Endothelial cell of umbilical vein (primary cell): Measurements from ENCODE around the gene RNPEP. TPM values are rescaled to one million over a fixed set of nuclear protein-coding genes. Genes with fewer than 3 reads are reported as not detected.

ENCODE experiments used
- BruUV-seq: library from RNA; stranded (reverse); fragments of 400-500 nt; replicated peaks from 2 replicates; lab custom pipeline; 2021; lab: Mats Ljungman, UMichigan
- CTCF ChIA-PET: fragments of 300-600, 350-600 bp; sonication (Branson Sonifier 250); formaldehyde crosslinking; loops from one replicate; lab custom pipeline; 2021; ENCODE audit warnings: antibody characterized with exemption, inconsistent platforms; lab: Charles Lee
- POLR2A ChIA-PET: fragments of 300-600, 350-600 bp; sonication (Branson Sonifier 250); formaldehyde crosslinking; loops from one replicate; lab custom pipeline; 2021; ENCODE audit warnings: antibody characterized with exemption, inconsistent platforms; lab: Charles Lee
- DNase-seq: peaks from one replicate; pipeline ENCODE4 v3.0.0-alpha.2; 2011; ENCODE audit warnings: low read depth, low spot score
- FAIRE-seq: peaks from 2 replicates; lab custom pipeline; 2011; peaks lifted over from hg19 to GRCh38; lab: Jason Lieb, UNC
- H2AFZ ChIP-seq: 2 replicates; pipeline ENCODE4 v1.6.0; 2012; ENCODE audit warnings: low read depth, low read length, control low read depth, inconsistent platforms
- H3K27ac ChIP-seq: 2 replicates; pipeline ENCODE4 v1.5.1; 2011; ENCODE audit warnings: low read depth, mild to moderate bottlenecking, control low read depth, low read length, moderate library complexity; ENCODE audit not compliant: insufficient read depth
- H3K27me3 ChIP-seq, 2 experiments: 2 replicates each; pipeline versions ENCODE4 v1.6.0 to v1.6.1; 2011; ENCODE audit warnings: low read length in 2 of 2, mixed read lengths in 1 of 2; ENCODE audit not compliant: control insufficient read depth in 2 of 2, insufficient read depth in 2 of 2
- H3K36me3 ChIP-seq, 2 experiments: 2 replicates in 1 of 2; 3 replicates in 1 of 2; pipeline ENCODE4 v1.5.1; 2011; ENCODE audit warnings: low read length in 2 of 2, mild to moderate bottlenecking in 1 of 2, moderate library complexity in 1 of 2; ENCODE audit not compliant: control insufficient read depth in 2 of 2, insufficient read depth in 2 of 2; ENCODE audit errors: extremely low read depth in 1 of 2
- H3K4me1 ChIP-seq: 3 replicates; pipeline ENCODE4 v1.5.1; 2011; ENCODE audit warnings: mild to moderate bottlenecking, low read length; ENCODE audit not compliant: control insufficient read depth, insufficient read depth; ENCODE audit errors: extremely low read depth
- H3K4me2 ChIP-seq: 2 replicates; pipeline ENCODE4 v1.6.1; 2011; ENCODE audit warnings: low read length, control low read depth, mixed read lengths; ENCODE audit not compliant: insufficient read depth
- H3K4me3 ChIP-seq, 3 experiments: fragments of 200-600 bp in 1 of 3; sonication (generic), shearing (Covaris generic) in 1 of 3; replicated peaks in 1 of 3; 2 replicates each; pipeline ENCODE4 v1.5.1; 2011 to 2016; ENCODE audit warnings: control low read depth in 3 of 3, low read length in 3 of 3, mild to moderate bottlenecking in 2 of 3, inconsistent platforms in 1 of 3, low read depth in 1 of 3, moderate library complexity in 1 of 3; ENCODE audit not compliant: insufficient read depth in 1 of 3
- H3K79me2 ChIP-seq: 2 replicates; pipeline ENCODE4 v1.6.0; 2012; ENCODE audit warnings: low read length, inconsistent platforms; ENCODE audit not compliant: control insufficient read depth, insufficient read depth
- H3K9ac ChIP-seq: replicated peaks from 2 replicates; pipeline ENCODE3; 2011; ENCODE audit warnings: low read length, control low read depth; ENCODE audit not compliant: insufficient read depth; ENCODE audit errors: extremely low read depth
- H3K9me1 ChIP-seq: replicated peaks from 3 replicates; pipeline ENCODE4 v1.6.0; 2011; ENCODE audit warnings: mild to moderate bottlenecking, low read length; ENCODE audit not compliant: control insufficient read depth, insufficient read depth; ENCODE audit errors: extremely low read depth
- H3K9me3 ChIP-seq: replicated peaks from 2 replicates; pipeline ENCODE4 v1.5.1; 2012; ENCODE audit warnings: low read length, inconsistent platforms; ENCODE audit not compliant: control insufficient read depth, insufficient read depth
- H4K20me1 ChIP-seq: replicated peaks from 2 replicates; pipeline ENCODE3; 2011; ENCODE audit warnings: mild to moderate bottlenecking, low read length; ENCODE audit not compliant: control insufficient read depth, insufficient read depth; ENCODE audit errors: extremely low read depth
- EZH2 ChIP-seq: IDR thresholded peaks from 2 replicates; pipeline ENCODE4 v1.6.1; 2012; ENCODE audit warnings: borderline replicate concordance, low read depth, mild to moderate bottlenecking, moderate library complexity, low read length, inconsistent platforms; ENCODE audit not compliant: severe bottlenecking
- FOS ChIP-seq: IDR thresholded peaks from 2 replicates; pipeline ENCODE4 v1.6.1; 2011; ENCODE audit warnings: mild to moderate bottlenecking, low read length, moderate library complexity, borderline replicate concordance; ENCODE audit not compliant: insufficient read depth
- GATA2 ChIP-seq: IDR thresholded peaks from 2 replicates; pipeline ENCODE4 v1.7.0; 2011; ENCODE audit warnings: low read depth, mild to moderate bottlenecking, moderate library complexity, mixed read lengths, low read length; ENCODE audit not compliant: insufficient read length, insufficient read depth
- JUN ChIP-seq: IDR thresholded peaks from 2 replicates; pipeline ENCODE4 v1.6.1; 2011; ENCODE audit warnings: borderline replicate concordance, low read depth; ENCODE audit not compliant: insufficient read length, insufficient read depth
- MYC ChIP-seq: IDR thresholded peaks from one replicate; pipeline ENCODE4 v1.6.1; 2011; ENCODE audit warnings: mild to moderate bottlenecking, low read depth, low read length
- POLR2A ChIP-seq: IDR thresholded peaks from 2 replicates; pipeline ENCODE4 v1.6.1; 2012; ENCODE audit warnings: low read depth, mild to moderate bottlenecking, control low read depth, low read length
- POLR2AphosphoS5 ChIP-seq: IDR thresholded peaks from 2 replicates; pipeline ENCODE4 v1.6.1; 2012; ENCODE audit warnings: low read depth, mild to moderate bottlenecking, control low read depth, low read length, moderate library complexity; ENCODE audit not compliant: insufficient read depth
- dilution Hi-C: fragments of 300-500 bp; cut with MboI; formaldehyde crosslinking; loops from one replicate; pipeline ENCODE4 v1.15.0; 2019; ENCODE audit warnings: low sequenced_read_pairs; ENCODE audit not compliant: extremely low pct_ligation_motif_present
- intact Hi-C: fragments of 100-400 bp; cut with micrococcal nuclease; formaldehyde crosslinking; loops from one replicate; pipeline ENCODE4 v1.10.0; 2022
- polyA plus RNA-seq, 4 experiments: library from polyadenylated mRNA; depleted of rRNA in 3 of 4; stranded (reverse) in 3 of 4; unstranded in 1 of 4; fragments of >200 nt; gene quantifications; 2 replicates each; pipeline versions ENCODE4 v1.2.1 to v1.2.3, GENCODE V29; 2011 to 2012; ENCODE audit warnings: missing spikeins in 1 of 4
- total RNA-seq: library from RNA; stranded (reverse); gene quantifications from 2 replicates; pipeline ENCODE4 v1.2.3, GENCODE V29; 2021
- TF ChIP-seq, protein P1 (sequence below), 2 donors: IDR thresholded peaks; 1 replicate in 1 of 2; 2 replicates in 1 of 2; pipeline ENCODE4 v1.5.1; 2011; ENCODE audit warnings: low read length in 2 of 2, mild to moderate bottlenecking in 2 of 2, moderate library complexity in 2 of 2, control low read depth in 1 of 2, inconsistent platforms in 1 of 2, low read depth in 1 of 2; ENCODE audit not compliant: insufficient read depth in 1 of 2; ENCODE audit errors: extremely low read depth in 1 of 2
- TF ChIP-seq, protein P2 (sequence below): IDR thresholded peaks from 2 replicates; pipeline ENCODE4 v1.6.1; 2011; ENCODE audit not compliant: insufficient read depth, insufficient read length

RNPEP gene
- total and polyA plus RNA-seq, 2 donors (not counting 3 experiments of a cell fraction or from before 2014, with no cell fraction given), result 56.1 to 73.5 TPM

DNA sequence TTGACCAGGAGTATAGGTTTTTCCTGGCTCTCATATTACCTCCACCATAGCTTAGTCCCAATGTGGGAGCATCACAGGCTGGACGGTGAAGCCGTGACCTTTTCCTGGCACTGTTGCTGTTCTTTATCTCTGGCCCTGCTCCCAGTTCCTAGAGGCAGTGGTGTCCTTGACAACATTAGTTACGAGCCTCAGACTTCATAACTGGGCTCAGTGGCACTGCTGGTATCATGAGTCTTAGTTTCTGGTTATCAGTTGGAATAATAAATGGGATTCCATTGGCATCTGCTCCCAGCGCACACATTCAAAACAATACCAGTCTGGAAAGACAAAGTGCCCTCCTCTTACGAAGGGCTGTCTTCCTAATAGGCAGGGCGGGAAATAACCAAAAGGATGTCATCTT is 8.0 kb downstream of the RNPEP start:
- no peak overlapping the region for H3K4me3 ChIP-seq
- H3K9ac ChIP-seq, result no peak overlapping the region
- H3K4me2 ChIP-seq, result no peak overlapping the region
- no peaks in the 10 kb centered on the region for H3K9me1 ChIP-seq
- H3K9me3 ChIP-seq, result no peaks in the 10 kb centered on the region
- BruUV-seq, result no TSS peak
- H3K27me3 ChIP-seq, result no peaks in the 10 kb centered on the region
- POLR2A ChIA-PET, result no interaction called here
- FAIRE-seq (no peak), DNase-seq (peak; percentile 19)
- CTCF ChIA-PET, result interaction anchor here (2.4 kb wide), 1 partner anchor 10 kb away, joined by 12 read pairs; no protein-coding TSS in a partner anchor
- no peak overlapping the region for H3K27ac ChIP-seq
- intact Hi-C loops, result no loop called here
- H2AFZ ChIP-seq, result no peak overlapping the region
- dilution Hi-C loops, result no loop called here
- no peaks in the 10 kb centered on the region for H3K4me1 ChIP-seq
- peaks cover 3% of the 10 kb centered on the region for H3K79me2 ChIP-seq
- TF ChIP-seq, protein P1, sequence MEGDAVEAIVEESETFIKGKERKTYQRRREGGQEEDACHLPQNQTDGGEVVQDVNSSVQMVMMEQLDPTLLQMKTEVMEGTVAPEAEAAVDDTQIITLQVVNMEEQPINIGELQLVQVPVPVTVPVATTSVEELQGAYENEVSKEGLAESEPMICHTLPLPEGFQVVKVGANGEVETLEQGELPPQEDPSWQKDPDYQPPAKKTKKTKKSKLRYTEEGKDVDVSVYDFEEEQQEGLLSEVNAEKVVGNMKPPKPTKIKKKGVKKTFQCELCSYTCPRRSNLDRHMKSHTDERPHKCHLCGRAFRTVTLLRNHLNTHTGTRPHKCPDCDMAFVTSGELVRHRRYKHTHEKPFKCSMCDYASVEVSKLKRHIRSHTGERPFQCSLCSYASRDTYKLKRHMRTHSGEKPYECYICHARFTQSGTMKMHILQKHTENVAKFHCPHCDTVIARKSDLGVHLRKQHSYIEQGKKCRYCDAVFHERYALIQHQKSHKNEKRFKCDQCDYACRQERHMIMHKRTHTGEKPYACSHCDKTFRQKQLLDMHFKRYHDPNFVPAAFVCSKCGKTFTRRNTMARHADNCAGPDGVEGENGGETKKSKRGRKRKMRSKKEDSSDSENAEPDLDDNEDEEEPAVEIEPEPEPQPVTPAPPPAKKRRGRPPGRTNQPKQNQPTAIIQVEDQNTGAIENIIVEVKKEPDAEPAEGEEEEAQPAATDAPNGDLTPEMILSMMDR (IDR thresholded peaks at IDR 0.05; ENCODE audit: extremely low read depth in 1 of 2, insufficient read depth in 1 of 2, low read depth in 1 of 2, low read length in 2 of 2), result no peak
- no peak for TF ChIP-seq EZH2
- TF ChIP-seq FOS, result no peak
- TF ChIP-seq POLR2AphosphoS5, result no peak
- TF ChIP-seq MYC, result no peak
- no peak for TF ChIP-seq GATA2
- TF ChIP-seq, protein P2, sequence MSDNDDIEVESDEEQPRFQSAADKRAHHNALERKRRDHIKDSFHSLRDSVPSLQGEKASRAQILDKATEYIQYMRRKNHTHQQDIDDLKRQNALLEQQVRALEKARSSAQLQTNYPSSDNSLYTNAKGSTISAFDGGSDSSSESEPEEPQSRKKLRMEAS, result no peak
- no peak for TF ChIP-seq POLR2A
- TF ChIP-seq JUN, result no peak
- no peaks in the 10 kb centered on the region for H4K20me1 ChIP-seq
- H3K36me3 ChIP-seq, result peaks cover 5 to 10% of the 10 kb centered on the region in 2 experiments
